ENCODE data around the gene GPRIN3. TPM values are rescaled to one million over a fixed set of nuclear protein-coding genes. Genes with fewer than 3 reads are reported as not detected.
A peak's percentile ranks its signal among the peaks of the same experiment; 100 is the strongest.

The GPRIN3 gene
- total RNA-seq (2014; rRNA removed; shearing (Covaris generic)) (3.2 TPM in 2 replicates), polyA plus RNA-seq (2016; fragmentation: Nextera tagmentation; extraction: Ambion mirVana) (0.49 and 0.74 TPM in 2 replicates)
- long read RNA-seq: 0 reads

DNA sequence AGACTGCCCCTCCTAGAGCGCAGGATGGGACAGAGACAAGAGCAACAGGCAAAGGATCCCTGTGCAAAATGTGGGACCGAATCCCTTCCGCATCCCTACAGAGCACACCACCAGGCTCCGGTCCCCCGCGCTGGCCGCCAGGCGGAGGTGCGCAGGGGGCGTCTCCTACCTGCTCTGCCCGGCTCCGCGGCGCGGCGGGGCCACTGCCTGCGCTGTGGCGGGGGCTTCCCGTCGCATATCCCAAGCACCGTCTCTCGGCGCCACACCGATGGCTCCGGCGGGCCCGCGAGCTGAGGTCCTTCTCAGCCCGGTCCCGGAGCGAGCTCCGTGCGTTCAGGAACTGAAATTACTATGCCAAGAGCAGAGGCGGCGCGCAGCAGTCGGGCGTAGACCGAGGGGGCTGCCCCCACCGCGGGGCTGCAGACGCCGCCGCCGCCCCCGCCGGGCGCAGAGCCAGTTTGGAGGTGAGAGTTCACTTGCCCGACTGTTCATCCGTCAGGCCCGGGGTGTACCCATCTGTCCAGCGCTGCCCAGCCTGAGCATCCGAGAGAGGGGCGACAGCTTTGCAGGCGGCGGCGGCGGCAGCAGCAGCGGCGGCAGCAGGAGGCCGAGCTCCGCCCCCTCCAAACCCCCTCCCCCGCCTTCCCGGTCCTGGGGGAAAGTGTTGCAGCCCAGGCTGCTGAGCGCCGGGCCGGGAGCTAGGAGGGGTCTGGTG lies at the start of gene GPRIN3:
Gene GPRIN3, minus strand, starts transcription at position 355 of the 715 bp plus-strand sequence. CDS start 57,690 bp downstream, outside the sequence.
- peak; percentile 76 for DNase-seq (ENCODE audit: low spot score)
- no peaks in the 10 kb centered on the region for H3K79me2 ChIP-seq (replicated peaks; ENCODE audit: insufficient read depth)
- no peaks in the 10 kb centered on the region for H3K9me2 ChIP-seq (ENCODE audit: insufficient read depth)
- peak within 1 kb of the TSS; percentile 80 for H3K4me3 Mint-ChIP-seq
- H3K4me1 Mint-ChIP-seq: peaks cover 19% of the 10 kb centered on the region
- ATAC-seq: peak; percentile 95
- no peak for TF ChIP-seq ZNF114 (CRISPR knock-in tag; IDR thresholded peaks at IDR 0.05)
- TF ChIP-seq EZH2phosphoT487 (IDR thresholded peaks at IDR 0.05; ENCODE audit: unreplicated experiment): no peak
- no peak for TF ChIP-seq JUNB (IDR thresholded peaks at IDR 0.05; ENCODE audit: unreplicated experiment)
- TF ChIP-seq, protein P1, sequence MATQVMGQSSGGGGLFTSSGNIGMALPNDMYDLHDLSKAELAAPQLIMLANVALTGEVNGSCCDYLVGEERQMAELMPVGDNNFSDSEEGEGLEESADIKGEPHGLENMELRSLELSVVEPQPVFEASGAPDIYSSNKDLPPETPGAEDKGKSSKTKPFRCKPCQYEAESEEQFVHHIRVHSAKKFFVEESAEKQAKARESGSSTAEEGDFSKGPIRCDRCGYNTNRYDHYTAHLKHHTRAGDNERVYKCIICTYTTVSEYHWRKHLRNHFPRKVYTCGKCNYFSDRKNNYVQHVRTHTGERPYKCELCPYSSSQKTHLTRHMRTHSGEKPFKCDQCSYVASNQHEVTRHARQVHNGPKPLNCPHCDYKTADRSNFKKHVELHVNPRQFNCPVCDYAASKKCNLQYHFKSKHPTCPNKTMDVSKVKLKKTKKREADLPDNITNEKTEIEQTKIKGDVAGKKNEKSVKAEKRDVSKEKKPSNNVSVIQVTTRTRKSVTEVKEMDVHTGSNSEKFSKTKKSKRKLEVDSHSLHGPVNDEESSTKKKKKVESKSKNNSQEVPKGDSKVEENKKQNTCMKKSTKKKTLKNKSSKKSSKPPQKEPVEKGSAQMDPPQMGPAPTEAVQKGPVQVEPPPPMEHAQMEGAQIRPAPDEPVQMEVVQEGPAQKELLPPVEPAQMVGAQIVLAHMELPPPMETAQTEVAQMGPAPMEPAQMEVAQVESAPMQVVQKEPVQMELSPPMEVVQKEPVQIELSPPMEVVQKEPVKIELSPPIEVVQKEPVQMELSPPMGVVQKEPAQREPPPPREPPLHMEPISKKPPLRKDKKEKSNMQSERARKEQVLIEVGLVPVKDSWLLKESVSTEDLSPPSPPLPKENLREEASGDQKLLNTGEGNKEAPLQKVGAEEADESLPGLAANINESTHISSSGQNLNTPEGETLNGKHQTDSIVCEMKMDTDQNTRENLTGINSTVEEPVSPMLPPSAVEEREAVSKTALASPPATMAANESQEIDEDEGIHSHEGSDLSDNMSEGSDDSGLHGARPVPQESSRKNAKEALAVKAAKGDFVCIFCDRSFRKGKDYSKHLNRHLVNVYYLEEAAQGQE (IDR thresholded peaks at IDR 0.05; ENCODE audit: unreplicated experiment): no peak
- TF ChIP-seq, protein P2, sequence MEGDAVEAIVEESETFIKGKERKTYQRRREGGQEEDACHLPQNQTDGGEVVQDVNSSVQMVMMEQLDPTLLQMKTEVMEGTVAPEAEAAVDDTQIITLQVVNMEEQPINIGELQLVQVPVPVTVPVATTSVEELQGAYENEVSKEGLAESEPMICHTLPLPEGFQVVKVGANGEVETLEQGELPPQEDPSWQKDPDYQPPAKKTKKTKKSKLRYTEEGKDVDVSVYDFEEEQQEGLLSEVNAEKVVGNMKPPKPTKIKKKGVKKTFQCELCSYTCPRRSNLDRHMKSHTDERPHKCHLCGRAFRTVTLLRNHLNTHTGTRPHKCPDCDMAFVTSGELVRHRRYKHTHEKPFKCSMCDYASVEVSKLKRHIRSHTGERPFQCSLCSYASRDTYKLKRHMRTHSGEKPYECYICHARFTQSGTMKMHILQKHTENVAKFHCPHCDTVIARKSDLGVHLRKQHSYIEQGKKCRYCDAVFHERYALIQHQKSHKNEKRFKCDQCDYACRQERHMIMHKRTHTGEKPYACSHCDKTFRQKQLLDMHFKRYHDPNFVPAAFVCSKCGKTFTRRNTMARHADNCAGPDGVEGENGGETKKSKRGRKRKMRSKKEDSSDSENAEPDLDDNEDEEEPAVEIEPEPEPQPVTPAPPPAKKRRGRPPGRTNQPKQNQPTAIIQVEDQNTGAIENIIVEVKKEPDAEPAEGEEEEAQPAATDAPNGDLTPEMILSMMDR (conservative IDR thresholded peaks at IDR 0.05; ENCODE audit: low read depth in 2 of 2): peak in 1 of 2 experiments; percentile 24; a peak in 2 of 4 replicates
- no peak for TF ChIP-seq ZNF331 (CRISPR knock-in tag; IDR thresholded peaks at IDR 0.05; ENCODE audit: low read depth)
- H3K27me3 Mint-ChIP-seq (ENCODE audit: insufficient read depth, low read depth, poor library complexity): peaks cover 17% of the 10 kb centered on the region
- H3F3A ChIP-seq (replicated peaks; ENCODE audit: low read depth): no peaks in the 10 kb centered on the region
- H2AFZ ChIP-seq: peak within 1 kb of the TSS; percentile 99
- no peaks in the 10 kb centered on the region for H4K20me1 ChIP-seq (replicated peaks; ENCODE audit: insufficient read depth)
- no peaks in the 10 kb centered on the region for H3K36me3 ChIP-seq (ENCODE audit: insufficient read depth)
- peaks cover 23% of the 10 kb centered on the region for H3K27me3 ChIP-seq (ENCODE audit: insufficient read depth)
- no peaks in the 10 kb centered on the region for H3K36me3 Mint-ChIP-seq (ENCODE audit: low read depth)
- no peaks in the 10 kb centered on the region; the same call in 2 of the 3 replicates for H3K9me3 Mint-ChIP-seq
- peaks cover 18% of the 10 kb centered on the region for H3K4me1 ChIP-seq (ENCODE audit: insufficient read depth)
- H3K27ac Mint-ChIP-seq: no peak within 1 kb of the TSS
- peak within 1 kb of the TSS; percentile 97 for H3K4me2 ChIP-seq
- H3K27ac ChIP-seq (ENCODE audit: low read depth): no peak within 1 kb of the TSS
- H3K4me3 ChIP-seq: peak within 1 kb of the TSS; percentile 90

DNA sequence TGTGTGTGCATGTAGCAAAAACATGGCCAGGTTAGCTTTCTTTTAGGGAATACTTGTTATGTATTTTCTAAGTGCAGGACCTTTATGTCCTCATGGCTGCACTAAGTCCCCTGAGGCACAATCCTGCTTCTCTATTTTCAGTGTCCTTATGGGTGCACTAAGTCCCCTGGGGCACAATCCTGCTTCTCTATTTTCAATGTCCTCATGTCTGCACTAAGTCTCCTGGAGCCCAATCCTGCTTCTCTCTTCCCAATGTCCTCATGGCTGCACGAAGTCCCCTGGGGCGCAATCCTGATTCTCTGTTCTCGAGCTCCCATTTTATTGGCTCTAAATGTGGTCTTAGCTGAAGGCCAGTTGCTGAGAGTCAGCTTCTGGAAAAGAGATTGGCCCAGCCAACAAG lies 49.7 kb upstream of the GPRIN3 start:
- H2AFZ ChIP-seq: no peak overlapping the region
- no peaks in the 10 kb centered on the region for H3F3A ChIP-seq (replicated peaks; ENCODE audit: low read depth)
- no peaks in the 10 kb centered on the region for H3K27me3 ChIP-seq (ENCODE audit: insufficient read depth)
- no peaks in the 10 kb centered on the region for H3K36me3 Mint-ChIP-seq (ENCODE audit: low read depth)
- H3K27ac Mint-ChIP-seq: no peak overlapping the region
- peaks cover 2% of the 10 kb centered on the region for H3K27me3 Mint-ChIP-seq (ENCODE audit: insufficient read depth, low read depth, poor library complexity)
- DNase-seq (ENCODE audit: low spot score) (no peak), ATAC-seq (no peak)
- no peak overlapping the region for H3K27ac ChIP-seq (ENCODE audit: low read depth)
- no peak overlapping the region for H3K4me2 ChIP-seq
- H3K36me3 ChIP-seq (ENCODE audit: insufficient read depth): no peaks in the 10 kb centered on the region
- H3K4me1 ChIP-seq (ENCODE audit: insufficient read depth): no peaks in the 10 kb centered on the region
- H3K4me3 Mint-ChIP-seq: no peak overlapping the region
- H4K20me1 ChIP-seq (replicated peaks; ENCODE audit: insufficient read depth): no peaks in the 10 kb centered on the region
- H3K79me2 ChIP-seq (replicated peaks; ENCODE audit: insufficient read depth): no peaks in the 10 kb centered on the region
- no peaks in the 10 kb centered on the region for H3K4me1 Mint-ChIP-seq
- no peak overlapping the region for H3K4me3 ChIP-seq
- no peaks in the 10 kb centered on the region for H3K9me2 ChIP-seq (ENCODE audit: insufficient read depth)
- no peaks in the 10 kb centered on the region; the same call in 2 of the 3 replicates for H3K9me3 Mint-ChIP-seq
- TF ChIP-seq EZH2 (IDR thresholded peaks at IDR 0.05; ENCODE audit: low read depth, unreplicated experiment) (no peak), NANOG (IDR thresholded peaks at IDR 0.05; ENCODE audit: borderline replicate concordance) (no peak), ZNF114 (CRISPR knock-in tag; IDR thresholded peaks at IDR 0.05) (no peak), CREB1 (CRISPR knock-in tag; IDR thresholded peaks at IDR 0.05; ENCODE audit: low read depth) (no peak), ZNF331 (CRISPR knock-in tag; IDR thresholded peaks at IDR 0.05; ENCODE audit: low read depth) (no peak), POLR2AphosphoS5 (IDR thresholded peaks at IDR 0.05; ENCODE audit: low read depth) (no peak), JUNB (IDR thresholded peaks at IDR 0.05; ENCODE audit: unreplicated experiment) (no peak), EZH2phosphoT487 (IDR thresholded peaks at IDR 0.05; ENCODE audit: unreplicated experiment) (no peak)
- TF ChIP-seq, protein P3, sequence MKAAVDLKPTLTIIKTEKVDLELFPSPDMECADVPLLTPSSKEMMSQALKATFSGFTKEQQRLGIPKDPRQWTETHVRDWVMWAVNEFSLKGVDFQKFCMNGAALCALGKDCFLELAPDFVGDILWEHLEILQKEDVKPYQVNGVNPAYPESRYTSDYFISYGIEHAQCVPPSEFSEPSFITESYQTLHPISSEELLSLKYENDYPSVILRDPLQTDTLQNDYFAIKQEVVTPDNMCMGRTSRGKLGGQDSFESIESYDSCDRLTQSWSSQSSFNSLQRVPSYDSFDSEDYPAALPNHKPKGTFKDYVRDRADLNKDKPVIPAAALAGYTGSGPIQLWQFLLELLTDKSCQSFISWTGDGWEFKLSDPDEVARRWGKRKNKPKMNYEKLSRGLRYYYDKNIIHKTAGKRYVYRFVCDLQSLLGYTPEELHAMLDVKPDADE (IDR thresholded peaks at IDR 0.05): no peak
- TF ChIP-seq, protein P1 (IDR thresholded peaks at IDR 0.05; ENCODE audit: unreplicated experiment): no peak

Data from GM23338 (cell line).